HL-60 (cell line): ENCODE data around the gene DACT2.

ENCODE experiments used
- DNase-seq, 2 experiments: peaks; one replicate each; pipeline ENCODE4 v3.0.0-alpha.2; 2010 to 2020; ENCODE audit warnings: low read depth in 1 of 2, low spot score in 1 of 2
- H3K27ac ChIP-seq: fragments of 250-450 bp; sonication (Bioruptor Pico); replicated peaks from 2 replicates; pipeline ENCODE4 v1.5.1; 2020; ENCODE audit warnings: mild to moderate bottlenecking, moderate library complexity
- H3K27me3 ChIP-seq: fragments of 250-450 bp; sonication (Bioruptor Pico); 2 replicates; pipeline ENCODE4 v1.5.1; 2021; ENCODE audit warnings: mild to moderate bottlenecking, moderate library complexity; ENCODE audit not compliant: insufficient read depth, poor library complexity, severe bottlenecking
- H3K4me3 ChIP-seq: replicated peaks from 2 replicates; pipeline ENCODE4 v1.5.1; 2011; ENCODE audit warnings: mild to moderate bottlenecking, control low read depth, low read length; ENCODE audit not compliant: insufficient read depth
- CTCF ChIP-seq: IDR thresholded peaks from one replicate; pipeline ENCODE4 v1.5.1; 2011; ENCODE audit warnings: low read length, control low read depth, inconsistent platforms; ENCODE audit not compliant: insufficient read depth
- GABPA ChIP-seq: IDR thresholded peaks from 2 replicates; pipeline ENCODE4 v1.6.1; 2012; ENCODE audit warnings: low read depth
- POLR2AphosphoS5 ChIP-seq: IDR thresholded peaks from 2 replicates; pipeline ENCODE4 v1.6.1; 2012; ENCODE audit warnings: low read depth
- REST ChIP-seq: IDR thresholded peaks from 2 replicates; pipeline ENCODE4 v1.6.1; 2012; ENCODE audit warnings: low read depth; ENCODE audit not compliant: insufficient replicate concordance
- SPI1 ChIP-seq: IDR thresholded peaks from 2 replicates; pipeline ENCODE4 v1.6.1; 2012; ENCODE audit warnings: low read depth, mild to moderate bottlenecking, borderline replicate concordance

DACT2 gene

GRCh38 chr6:168307015-168307694 lies 12.4 kb downstream of the DACT2 start:
- H3K27ac ChIP-seq: no peak overlapping the region
- no peaks in the 10 kb centered on the region for H3K27me3 ChIP-seq
- TF ChIP-seq POLR2AphosphoS5 (no peak), CTCF (no peak), SPI1 (no peak), REST (no peak), GABPA (no peak)
- no peak overlapping the region for H3K4me3 ChIP-seq
- no peak for DNase-seq

- Histone ChIP-seq H3K27me3 (no peaks in the 10 kb centered on the region), H3K4me3 (no peak overlapping the region), H3K27ac (no peak overlapping the region)
- TF ChIP-seq SPI1 (no peak), GABPA (no peak), CTCF (no peak), POLR2AphosphoS5 (no peak), REST (no peak)
- no peak for DNase-seq
Observed at GRCh38 chr6:168305863-168306262, 13.7 kb downstream of the DACT2 start.

GRCh38 chr6:168305096-168305749 lies 14.4 kb downstream of the DACT2 start:
- TF ChIP-seq GABPA (no peak), REST (no peak), CTCF (no peak), POLR2AphosphoS5 (no peak), SPI1 (no peak)
- no peak for DNase-seq
- no peak overlapping the region for H3K4me3 ChIP-seq
- H3K27me3 ChIP-seq: no peaks in the 10 kb centered on the region
- H3K27ac ChIP-seq: no peak overlapping the region
